ENCODE results near the gene ZNF491. TPM values are rescaled to one million over a fixed set of nuclear protein-coding genes. Genes with fewer than 3 reads are reported as not detected.

The ZNF491 gene
- 3.3 and 5.8 TPM in 2 replicates for total RNA-seq
- polyA plus RNA-seq, result 1.2 and 1.7 TPM in 2 replicates
- 1.0 and 1.4 TPM in 2 replicates for polyA plus RNA-seq (2012)
- polyA minus RNA-seq (ENCODE audit: low replicate concordance), result 0.19 TPM in 1 of 2 replicates, not detected in the other

- H3K9me3 ChIP-seq (ENCODE audit: control insufficient read depth, insufficient read depth, low read depth, low read length), result no peaks in the 10 kb centered on the region
- H3K9ac ChIP-seq (ENCODE audit: insufficient read depth, low read length), result peak within 1 kb of the TSS; percentile 51
- H3K27me3 ChIP-seq (ENCODE audit: control insufficient read depth, insufficient read depth, low read length), result no peaks in the 10 kb centered on the region
- H3K4me1 ChIP-seq (ENCODE audit: control insufficient read depth, extremely low read depth, insufficient read depth, low read length), result peaks cover 4% of the 10 kb centered on the region
- no peaks in the 10 kb centered on the region for H3K36me3 ChIP-seq (ENCODE audit: control insufficient read depth, insufficient read depth, low read length)
- H2AFZ ChIP-seq (ENCODE audit: low read length), result peak within 1 kb of the TSS; percentile 83
- TF ChIP-seq EZH2 (IDR thresholded peaks at IDR 0.05; ENCODE audit: low read length, missing control alignments) (no peak), CTCF (conservative IDR thresholded peaks at IDR 0.05 in 1 of 2, IDR thresholded peaks at IDR 0.05 in 1 of 2; ENCODE audit: low read depth in 1 of 2, low read length in 2 of 2) (no peak)
- peak within 1 kb of the TSS; percentile 89 for H3K4me2 ChIP-seq (ENCODE audit: extremely low read depth, insufficient read depth, low read length)
- H3K27ac ChIP-seq (ENCODE audit: insufficient read depth, low read length), result peak within 1 kb of the TSS; percentile 11
- no peaks in the 10 kb centered on the region for H3K79me2 ChIP-seq (ENCODE audit: control insufficient read depth, insufficient read depth, low read length)
- no peaks in the 10 kb centered on the region for H4K20me1 ChIP-seq (ENCODE audit: control insufficient read depth, extremely low read depth, insufficient read depth, low read length)
- peak within 1 kb of the TSS; percentile 65 to 83 (median 74) for H3K4me3 ChIP-seq (replicated peaks in 1 of 4; ENCODE audit: control extremely low read depth in 1 of 4, insufficient read depth in 1 of 4, low read depth in 3 of 4, low read length in 4 of 4)
- peak; percentile 86 to 88 for DNase-seq (ENCODE audit: low read depth in 2 of 2)
These were observed at the start of gene ZNF491 for GRCh38 chr19:11798391-11799330. ZNF491 (plus strand) TSS chr19:11798523; CDS start chr19:11805954, 7,431 bp downstream.

GRCh38 chr19:11749751-11750150, 48.6 kb upstream of the ZNF491 start:
- H2AFZ ChIP-seq (ENCODE audit: low read length), result no peak overlapping the region
- no peaks in the 10 kb centered on the region for H4K20me1 ChIP-seq (ENCODE audit: control insufficient read depth, extremely low read depth, insufficient read depth, low read length)
- no peak overlapping the region for H3K4me3 ChIP-seq (replicated peaks in 1 of 4; ENCODE audit: control extremely low read depth in 1 of 4, insufficient read depth in 1 of 4, low read depth in 3 of 4, low read length in 4 of 4)
- no peak for DNase-seq (ENCODE audit: low read depth in 2 of 2)
- H3K27ac ChIP-seq (ENCODE audit: insufficient read depth, low read length), result no peak overlapping the region
- H3K27me3 ChIP-seq (ENCODE audit: control insufficient read depth, insufficient read depth, low read length), result no peaks in the 10 kb centered on the region
- no peaks in the 10 kb centered on the region for H3K9me3 ChIP-seq (ENCODE audit: control insufficient read depth, insufficient read depth, low read depth, low read length)
- H3K36me3 ChIP-seq (ENCODE audit: control insufficient read depth, insufficient read depth, low read length), result no peaks in the 10 kb centered on the region
- no peaks in the 10 kb centered on the region for H3K4me1 ChIP-seq (ENCODE audit: control insufficient read depth, extremely low read depth, insufficient read depth, low read length)
- TF ChIP-seq CTCF (conservative IDR thresholded peaks at IDR 0.05 in 1 of 2, IDR thresholded peaks at IDR 0.05 in 1 of 2; ENCODE audit: low read depth in 1 of 2, low read length in 2 of 2) (no peak), EZH2 (IDR thresholded peaks at IDR 0.05; ENCODE audit: low read length, missing control alignments) (no peak)
- no peaks in the 10 kb centered on the region for H3K79me2 ChIP-seq (ENCODE audit: control insufficient read depth, insufficient read depth, low read length)
- no peak overlapping the region for H3K9ac ChIP-seq (ENCODE audit: insufficient read depth, low read length)
- H3K4me2 ChIP-seq (ENCODE audit: extremely low read depth, insufficient read depth, low read length), result no peak overlapping the region

- TF ChIP-seq EZH2 (IDR thresholded peaks at IDR 0.05; ENCODE audit: low read length, missing control alignments), result no peak
- TF ChIP-seq CTCF (conservative IDR thresholded peaks at IDR 0.05 in 1 of 2, IDR thresholded peaks at IDR 0.05 in 1 of 2; ENCODE audit: low read depth in 1 of 2, low read length in 2 of 2), result no peak
- H3K4me2 ChIP-seq (ENCODE audit: extremely low read depth, insufficient read depth, low read length), result no peak overlapping the region
- no peaks in the 10 kb centered on the region for H3K27me3 ChIP-seq (ENCODE audit: control insufficient read depth, insufficient read depth, low read length)
- H3K9ac ChIP-seq (ENCODE audit: insufficient read depth, low read length), result no peak overlapping the region
- H3K4me1 ChIP-seq (ENCODE audit: control insufficient read depth, extremely low read depth, insufficient read depth, low read length), result no peaks in the 10 kb centered on the region
- no peaks in the 10 kb centered on the region for H3K79me2 ChIP-seq (ENCODE audit: control insufficient read depth, insufficient read depth, low read length)
- H4K20me1 ChIP-seq (ENCODE audit: control insufficient read depth, extremely low read depth, insufficient read depth, low read length), result no peaks in the 10 kb centered on the region
- no peak overlapping the region for H2AFZ ChIP-seq (ENCODE audit: low read length)
- H3K9me3 ChIP-seq (ENCODE audit: control insufficient read depth, insufficient read depth, low read depth, low read length), result no peaks in the 10 kb centered on the region
- no peak for DNase-seq (ENCODE audit: low read depth in 2 of 2)
- no peak overlapping the region for H3K27ac ChIP-seq (ENCODE audit: insufficient read depth, low read length)
- H3K36me3 ChIP-seq (ENCODE audit: control insufficient read depth, insufficient read depth, low read length), result no peaks in the 10 kb centered on the region
- H3K4me3 ChIP-seq (replicated peaks in 1 of 4; ENCODE audit: control extremely low read depth in 1 of 4, insufficient read depth in 1 of 4, low read depth in 3 of 4, low read length in 4 of 4), result no peak overlapping the region
These were observed 46.0 kb upstream of the ZNF491 start for GRCh38 chr19:11752244-11752736.
